ENCODE results near the gene AGBL1.

DNA sequence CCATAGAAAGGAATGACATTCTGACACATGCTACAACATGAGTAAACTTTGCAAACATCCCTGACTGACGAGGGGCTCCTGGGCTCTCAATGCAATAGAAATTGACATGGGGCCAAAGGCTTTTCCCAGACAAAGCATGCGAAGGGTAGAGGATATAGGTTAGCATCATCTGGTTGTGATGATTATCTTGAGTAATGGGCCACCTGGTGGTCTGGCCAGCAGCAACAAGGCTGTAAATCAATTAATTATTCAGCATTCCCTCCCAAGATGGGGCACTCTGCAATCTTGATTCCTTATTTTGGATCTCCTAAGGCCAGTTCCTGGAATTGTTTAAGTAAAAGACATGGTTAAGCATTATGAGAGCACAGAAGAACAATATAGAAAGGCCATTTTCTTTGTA is 99.2 kb downstream of the AGBL1 start:
- TF ChIP-seq, protein P1, sequence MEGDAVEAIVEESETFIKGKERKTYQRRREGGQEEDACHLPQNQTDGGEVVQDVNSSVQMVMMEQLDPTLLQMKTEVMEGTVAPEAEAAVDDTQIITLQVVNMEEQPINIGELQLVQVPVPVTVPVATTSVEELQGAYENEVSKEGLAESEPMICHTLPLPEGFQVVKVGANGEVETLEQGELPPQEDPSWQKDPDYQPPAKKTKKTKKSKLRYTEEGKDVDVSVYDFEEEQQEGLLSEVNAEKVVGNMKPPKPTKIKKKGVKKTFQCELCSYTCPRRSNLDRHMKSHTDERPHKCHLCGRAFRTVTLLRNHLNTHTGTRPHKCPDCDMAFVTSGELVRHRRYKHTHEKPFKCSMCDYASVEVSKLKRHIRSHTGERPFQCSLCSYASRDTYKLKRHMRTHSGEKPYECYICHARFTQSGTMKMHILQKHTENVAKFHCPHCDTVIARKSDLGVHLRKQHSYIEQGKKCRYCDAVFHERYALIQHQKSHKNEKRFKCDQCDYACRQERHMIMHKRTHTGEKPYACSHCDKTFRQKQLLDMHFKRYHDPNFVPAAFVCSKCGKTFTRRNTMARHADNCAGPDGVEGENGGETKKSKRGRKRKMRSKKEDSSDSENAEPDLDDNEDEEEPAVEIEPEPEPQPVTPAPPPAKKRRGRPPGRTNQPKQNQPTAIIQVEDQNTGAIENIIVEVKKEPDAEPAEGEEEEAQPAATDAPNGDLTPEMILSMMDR (IDR thresholded peaks at IDR 0.05), result peak in 1 of 6 experiments; percentile 3
- no peak for TF ChIP-seq POLR2A (IDR thresholded peaks at IDR 0.05)

All from Peyer's patch (tissue), 4 donors.